WI38 (cell line): ENCODE data around the gene RNF5.
"Not testable (repeated sequence)": the region's sequence is repeated elsewhere in the genome, so short reads cannot be mapped to it uniquely, and the experiment has no call there.

Experiments
- H3K4me3 ChIP-seq: 2 replicates; pipeline ENCODE4 v1.5.1; 2011; ENCODE audit warnings: low read depth, mild to moderate bottlenecking, control low read depth, low read length
- TF ChIP-seq, protein P1 (sequence below): IDR thresholded peaks from 2 replicates; pipeline ENCODE4 v1.5.1; 2012; ENCODE audit warnings: low read depth, mild to moderate bottlenecking, control low read depth, low read length

Gene RNF5

GRCh38 chr6:32210191-32210601 lies 32.0 kb downstream of the RNF5 start:
- TF ChIP-seq, protein P1, sequence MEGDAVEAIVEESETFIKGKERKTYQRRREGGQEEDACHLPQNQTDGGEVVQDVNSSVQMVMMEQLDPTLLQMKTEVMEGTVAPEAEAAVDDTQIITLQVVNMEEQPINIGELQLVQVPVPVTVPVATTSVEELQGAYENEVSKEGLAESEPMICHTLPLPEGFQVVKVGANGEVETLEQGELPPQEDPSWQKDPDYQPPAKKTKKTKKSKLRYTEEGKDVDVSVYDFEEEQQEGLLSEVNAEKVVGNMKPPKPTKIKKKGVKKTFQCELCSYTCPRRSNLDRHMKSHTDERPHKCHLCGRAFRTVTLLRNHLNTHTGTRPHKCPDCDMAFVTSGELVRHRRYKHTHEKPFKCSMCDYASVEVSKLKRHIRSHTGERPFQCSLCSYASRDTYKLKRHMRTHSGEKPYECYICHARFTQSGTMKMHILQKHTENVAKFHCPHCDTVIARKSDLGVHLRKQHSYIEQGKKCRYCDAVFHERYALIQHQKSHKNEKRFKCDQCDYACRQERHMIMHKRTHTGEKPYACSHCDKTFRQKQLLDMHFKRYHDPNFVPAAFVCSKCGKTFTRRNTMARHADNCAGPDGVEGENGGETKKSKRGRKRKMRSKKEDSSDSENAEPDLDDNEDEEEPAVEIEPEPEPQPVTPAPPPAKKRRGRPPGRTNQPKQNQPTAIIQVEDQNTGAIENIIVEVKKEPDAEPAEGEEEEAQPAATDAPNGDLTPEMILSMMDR, result no peak
- no peak overlapping the region for H3K4me3 ChIP-seq

GRCh38 chr6:32211432-32211831 lies 33.2 kb downstream of the RNF5 start:
- not testable (repeated sequence) for H3K4me3 ChIP-seq

- H3K4me3 ChIP-seq, result no peak overlapping the region
- TF ChIP-seq, protein P1, result no peak
Observed at GRCh38 chr6:32212076-32212760, 34.0 kb downstream of the RNF5 start.

GRCh38 chr6:32213649-32214048 lies 35.4 kb downstream of the RNF5 start:
- no peak overlapping the region for H3K4me3 ChIP-seq
- TF ChIP-seq, protein P1, result no peak

GRCh38 chr6:32214126-32214525 lies 35.9 kb downstream of the RNF5 start:
- no peak overlapping the region for H3K4me3 ChIP-seq
- TF ChIP-seq, protein P1, result no peak

GRCh38 chr6:32215617-32216016 lies 37.4 kb downstream of the RNF5 start:
- H3K4me3 ChIP-seq, result no peak overlapping the region
- TF ChIP-seq, protein P1, result no peak

DNA sequence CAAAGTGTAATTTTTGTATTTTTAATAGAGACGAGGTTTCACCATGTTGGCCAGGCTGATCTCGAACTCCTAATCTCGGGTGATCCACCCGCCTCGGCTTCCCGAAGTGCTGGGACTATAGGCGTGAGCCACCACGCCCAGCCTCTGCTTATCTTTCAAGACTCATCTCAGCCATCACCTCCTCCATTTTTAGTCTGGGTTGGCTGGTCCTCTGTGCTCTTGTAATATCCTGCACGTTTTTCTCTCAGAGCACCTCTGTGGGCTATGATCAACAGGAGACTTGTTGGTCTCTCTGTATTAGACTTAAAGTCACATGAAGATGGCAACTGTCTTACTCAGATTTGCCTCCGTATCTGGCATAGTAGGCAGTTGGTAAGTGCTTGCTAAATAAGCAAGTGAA lies 38.1 kb downstream of the RNF5 start:
- TF ChIP-seq, protein P1, result no peak
- no peak overlapping the region for H3K4me3 ChIP-seq

DNA sequence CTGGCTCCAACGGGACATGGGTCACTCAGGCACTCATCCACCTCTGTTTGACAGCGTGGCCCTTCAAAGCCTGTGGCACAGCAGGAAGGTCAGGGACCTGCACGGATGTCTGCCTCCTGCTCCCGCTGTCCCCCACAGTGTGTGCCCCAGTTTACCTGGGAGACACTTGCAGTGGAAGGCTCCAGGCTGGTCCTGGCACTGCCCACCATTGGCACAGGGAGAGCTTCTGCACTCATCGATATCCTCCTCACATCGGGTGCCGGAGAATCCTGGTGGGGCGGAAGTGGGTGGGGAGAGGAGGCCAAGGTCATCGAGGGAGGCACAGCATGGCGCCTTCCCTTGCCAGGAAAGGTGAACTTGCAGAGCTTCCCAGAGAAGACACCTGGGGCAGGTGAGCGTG lies 38.8 kb downstream of the RNF5 start:
- TF ChIP-seq, protein P1, result no peak
- no peak overlapping the region for H3K4me3 ChIP-seq
